SK-N-SH treated with all-trans-retinoic acid at 6 μM for 48 hours (cell line): ENCODE results near the gene SRRT.

Source experiments
- ARNTL ChIP-seq: fragments of 450-650 bp; formaldehyde crosslinking; IDR thresholded peaks from 2 replicates; pipeline ENCODE4 v1.5.0; 2020; ENCODE audit warnings: low read depth, mild to moderate bottlenecking, moderate library complexity, borderline replicate concordance
- GLIS3 ChIP-seq: fragments of 250-450 bp; sonication (Bioruptor Pico); IDR thresholded peaks from 2 replicates; pipeline ENCODE4 v1.5.0; 2020; ENCODE audit warnings: mild to moderate bottlenecking, moderate library complexity
- TOX ChIP-seq: fragments of 250-450 bp; sonication (Bioruptor Pico); IDR thresholded peaks from 2 replicates; pipeline ENCODE4 v1.8.0; 2021; ENCODE audit warnings: mild to moderate bottlenecking, moderate library complexity, borderline replicate concordance
- ZFP3 ChIP-seq: fragments of 250-450 bp; sonication (Bioruptor Pico); IDR thresholded peaks from 2 replicates; pipeline ENCODE4 v1.5.0; 2020; ENCODE audit warnings: mild to moderate bottlenecking, moderate library complexity
- ZFP30 ChIP-seq: fragments of 450-650 bp; formaldehyde crosslinking; IDR thresholded peaks from 2 replicates; pipeline ENCODE4 v1.5.0; 2022; ENCODE audit warnings: mild to moderate bottlenecking, moderate library complexity
- ZNF70 ChIP-seq: fragments of 450-650 bp; formaldehyde crosslinking; IDR thresholded peaks from 2 replicates; pipeline ENCODE4 v1.5.0; 2020; ENCODE audit warnings: mild to moderate bottlenecking, moderate library complexity
- ZNF8 ChIP-seq: fragments of 450-650 bp; formaldehyde crosslinking; IDR thresholded peaks from 2 replicates; pipeline ENCODE4 v1.5.0; 2020; ENCODE audit warnings: mild to moderate bottlenecking, moderate library complexity

- TF ChIP-seq ZFP3 (CRISPR knock-in tag) (no peak), ZNF70 (CRISPR knock-in tag) (no peak), ZFP30 (CRISPR knock-in tag) (no peak), TOX (no peak), ZNF8 (CRISPR knock-in tag) (no peak), ARNTL (no peak), GLIS3 (CRISPR knock-in tag) (no peak)
These were observed 44.5 kb upstream of the SRRT start for GRCh38 chr7:100830396-100830795.
